Activated naive CD4-positive, alpha-beta T cell treated with anti-CD3 and anti-CD28 coated beads for 36 hours (primary cell): ENCODE data around the gene C1QTNF7. TPM values are rescaled to one million over a fixed set of nuclear protein-coding genes. Genes with fewer than 3 reads are reported as not detected.

Source experiments
- CTCF ChIA-PET: fragments of 350-600 bp; sonication (Branson Sonifier 250); formaldehyde crosslinking; loops from one replicate; lab custom pipeline; 2021; ENCODE audit warnings: antibody characterized with exemption; lab: Charles Lee
- DNase-seq: peaks from one replicate; pipeline ENCODE4 v3.0.0-alpha.2; 2020
- H3K27ac Mint-ChIP-seq: one replicate; pipeline ENCODE4 v1.8.0; 2021; ENCODE audit warnings: mild to moderate bottlenecking, mixed read lengths
- H3K27me3 Mint-ChIP-seq: one replicate; pipeline ENCODE4 v1.8.0; 2021; ENCODE audit warnings: low read depth, mixed read lengths
- H3K36me3 Mint-ChIP-seq: one replicate; pipeline ENCODE4 v1.8.0; 2021; ENCODE audit warnings: low read depth, mixed read lengths
- H3K4me1 Mint-ChIP-seq: one replicate; pipeline ENCODE4 v1.8.0; 2021; ENCODE audit warnings: low read depth, mixed read lengths
- H3K4me3 Mint-ChIP-seq: one replicate; pipeline ENCODE4 v1.8.0; 2021; ENCODE audit warnings: mild to moderate bottlenecking, moderate library complexity, mixed read lengths
- H3K9me3 Mint-ChIP-seq: one replicate; pipeline ENCODE4 v1.8.0; 2021; ENCODE audit warnings: mixed read lengths
- intact Hi-C: fragments of 100-400 bp; cut with micrococcal nuclease; formaldehyde crosslinking; loops from one replicate; pipeline ENCODE4 v1.15.1; 2023
- total RNA-seq, 2 experiments: library from RNA; stranded (reverse); gene quantifications; one replicate each; pipeline ENCODE4 v1.2.3, GENCODE V29; 2021

The C1QTNF7 gene
- total RNA-seq, 2 experiments from 2014 or later: not detected

DNA sequence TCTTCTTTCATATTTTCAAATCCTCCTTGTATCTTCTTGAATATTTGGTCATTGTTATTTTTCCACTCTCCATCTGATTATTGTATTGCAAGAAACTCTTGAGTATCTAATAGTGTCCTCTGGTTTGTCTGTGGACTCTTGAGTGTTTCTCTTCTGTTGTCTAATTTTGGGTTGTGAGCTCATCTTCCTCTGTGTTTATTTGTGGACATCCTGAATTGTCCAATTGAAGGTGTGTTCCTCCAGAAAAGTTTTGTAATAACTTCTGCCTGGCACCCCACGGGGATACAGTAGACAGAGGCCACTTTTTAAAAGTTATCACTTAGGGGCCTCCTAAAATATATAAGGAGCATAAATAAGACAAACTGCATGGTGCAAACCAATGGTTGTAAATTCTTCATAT, 38.8 kb downstream of the C1QTNF7 start:
- no peaks in the 10 kb centered on the region for H3K36me3 Mint-ChIP-seq
- no peaks in the 10 kb centered on the region for H3K27me3 Mint-ChIP-seq
- no peak overlapping the region for H3K4me3 Mint-ChIP-seq
- peaks cover 7% of the 10 kb centered on the region for H3K4me1 Mint-ChIP-seq
- no peaks in the 10 kb centered on the region for H3K9me3 Mint-ChIP-seq
- H3K27ac Mint-ChIP-seq: no peak overlapping the region
- DNase-seq: no peak
- intact Hi-C loops: no loop called here
- CTCF ChIA-PET: interaction anchor here (1.6 kb wide), 1 partner anchor 10 kb away, joined by 4 read pairs; no protein-coding TSS in a partner anchor

- H3K4me1 Mint-ChIP-seq: peaks cover 7% of the 10 kb centered on the region
- no peak within 1 kb of the TSS for H3K27ac Mint-ChIP-seq
- intact Hi-C loops: no loop called here
- H3K36me3 Mint-ChIP-seq: no peaks in the 10 kb centered on the region
- H3K4me3 Mint-ChIP-seq: peak within 1 kb of the TSS; percentile 33
- CTCF ChIA-PET: interaction anchor here (0.5 to 1.9 kb wide), 6 partner anchors 9 to 143 kb away, joined by 3 to 19 read pairs (median 4); no protein-coding TSS in a partner anchor
- DNase-seq: no peak
- no peaks in the 10 kb centered on the region for H3K9me3 Mint-ChIP-seq
- H3K27me3 Mint-ChIP-seq: no peaks in the 10 kb centered on the region
These were observed 41.7 kb downstream of the C1QTNF7 start, which contains the start of gene CC2D2A for GRCh38 chr4:15469402-15470127. CC2D2A (plus strand) TSS chr4:15469882; CDS start chr4:15475933, 6,051 bp downstream.

DNA sequence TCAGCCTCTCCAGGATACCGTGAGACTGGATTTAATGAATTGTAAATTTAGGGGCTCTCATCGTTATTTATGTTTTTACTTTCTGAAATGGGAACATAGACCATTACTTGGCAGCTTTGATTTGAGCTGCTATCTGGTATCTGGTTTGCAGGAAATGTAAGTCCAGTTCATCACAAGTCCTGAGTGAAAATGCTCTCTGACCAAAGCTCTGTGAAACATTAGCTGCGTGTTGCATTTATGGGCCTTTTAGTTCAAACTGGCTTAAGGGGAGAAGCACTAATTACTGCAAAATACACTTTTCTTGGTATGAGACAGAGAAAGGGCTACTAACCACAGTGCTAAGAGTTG, 42.3 kb downstream of the C1QTNF7 start:
- Mint-ChIP-seq H3K27me3 (no peaks in the 10 kb centered on the region), H3K4me3 (peak overlapping the region; percentile 33), H3K36me3 (no peaks in the 10 kb centered on the region), H3K4me1 (peaks cover 7% of the 10 kb centered on the region), H3K9me3 (no peaks in the 10 kb centered on the region), H3K27ac (no peak overlapping the region)
- no peak for DNase-seq
- CTCF ChIA-PET: interaction anchor here (0.5 to 1.9 kb wide), 9 partner anchors 9 to 410 kb away, joined by 3 to 19 read pairs (median 4); no protein-coding TSS in a partner anchor
- intact Hi-C loops: no loop called here

DNA sequence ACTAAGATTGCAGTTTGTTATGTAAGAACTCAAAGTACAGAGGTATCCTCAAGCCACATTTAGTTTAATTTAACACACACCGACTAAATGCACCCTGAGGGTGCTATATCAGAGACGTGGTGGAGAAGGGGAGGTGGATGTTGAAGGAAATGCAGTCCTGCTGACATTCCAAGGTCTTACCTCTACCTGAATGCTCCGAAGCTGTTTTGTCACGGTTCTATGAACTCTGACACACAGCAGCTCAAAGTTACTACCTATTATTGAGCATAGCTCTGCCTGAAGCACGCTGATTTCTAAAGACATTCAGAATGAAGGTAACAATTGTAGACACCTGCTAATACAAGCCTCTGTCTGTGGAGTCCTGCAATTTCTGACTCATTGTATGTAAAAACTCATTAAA, 48.6 kb downstream of the C1QTNF7 start:
- Mint-ChIP-seq H3K4me1 (no peaks in the 10 kb centered on the region), H3K4me3 (no peak overlapping the region), H3K27ac (no peak overlapping the region), H3K27me3 (no peaks in the 10 kb centered on the region), H3K36me3 (no peaks in the 10 kb centered on the region), H3K9me3 (no peaks in the 10 kb centered on the region)
- CTCF ChIA-PET: interaction anchor here (0.7 to 1.5 kb wide), 4 partner anchors 175 to 406 kb away, joined by 3 to 4 read pairs (median 4); no protein-coding TSS in a partner anchor
- DNase-seq: no peak
- intact Hi-C loops: loop anchor here (5.0 kb wide), 1 partner anchor 331 kb away; no protein-coding TSS in a partner anchor

- intact Hi-C loops: loop anchor here (1.0 to 5.0 kb wide), 5 partner anchors 172 to 523 kb away; no protein-coding TSS in a partner anchor
- Mint-ChIP-seq H3K4me1 (no peaks in the 10 kb centered on the region), H3K4me3 (no peak overlapping the region), H3K9me3 (no peaks in the 10 kb centered on the region), H3K36me3 (no peaks in the 10 kb centered on the region), H3K27ac (no peak overlapping the region), H3K27me3 (no peaks in the 10 kb centered on the region)
- CTCF ChIA-PET: interaction anchor here (1.0 to 1.4 kb wide), 4 partner anchors 8 to 477 kb away, joined by 3 to 7 read pairs (median 5); partner anchors contain the start of gene CC2D2A
- no peak for DNase-seq
These were observed 50.9 kb downstream of the C1QTNF7 start for GRCh38 chr4:15478724-15479088.

GRCh38 chr4:15479089-15479912, 51.5 kb downstream of the C1QTNF7 start:
- H3K4me1 Mint-ChIP-seq: no peaks in the 10 kb centered on the region
- H3K27ac Mint-ChIP-seq: no peak overlapping the region
- CTCF ChIA-PET: interaction anchor here (0.6 to 1.4 kb wide), 12 partner anchors 9 to 479 kb away, joined by 3 to 7 read pairs (median 3); partner anchors contain the start of genes BST1 and CC2D2A
- no peak for DNase-seq
- H3K36me3 Mint-ChIP-seq: no peaks in the 10 kb centered on the region
- intact Hi-C loops: loop anchor here (1.0 to 5.0 kb wide), 5 partner anchors 171 to 522 kb away; no protein-coding TSS in a partner anchor
- peaks cover 4% of the 10 kb centered on the region for H3K9me3 Mint-ChIP-seq
- no peaks in the 10 kb centered on the region for H3K27me3 Mint-ChIP-seq
- no peak overlapping the region for H3K4me3 Mint-ChIP-seq

GRCh38 chr4:15479913-15480185, 52.0 kb downstream of the C1QTNF7 start:
- Mint-ChIP-seq H3K4me3 (no peak overlapping the region), H3K9me3 (peaks cover 7% of the 10 kb centered on the region), H3K27me3 (no peaks in the 10 kb centered on the region), H3K27ac (no peak overlapping the region), H3K36me3 (no peaks in the 10 kb centered on the region), H3K4me1 (no peaks in the 10 kb centered on the region)
- intact Hi-C loops: loop anchor here (1.0 to 5.0 kb wide), 5 partner anchors 170 to 521 kb away; no protein-coding TSS in a partner anchor
- DNase-seq: no peak
- CTCF ChIA-PET: interaction anchor here (0.6 to 1.4 kb wide), 10 partner anchors 9 to 476 kb away, joined by 3 to 7 read pairs (median 4); partner anchors contain the start of gene CC2D2A

DNA sequence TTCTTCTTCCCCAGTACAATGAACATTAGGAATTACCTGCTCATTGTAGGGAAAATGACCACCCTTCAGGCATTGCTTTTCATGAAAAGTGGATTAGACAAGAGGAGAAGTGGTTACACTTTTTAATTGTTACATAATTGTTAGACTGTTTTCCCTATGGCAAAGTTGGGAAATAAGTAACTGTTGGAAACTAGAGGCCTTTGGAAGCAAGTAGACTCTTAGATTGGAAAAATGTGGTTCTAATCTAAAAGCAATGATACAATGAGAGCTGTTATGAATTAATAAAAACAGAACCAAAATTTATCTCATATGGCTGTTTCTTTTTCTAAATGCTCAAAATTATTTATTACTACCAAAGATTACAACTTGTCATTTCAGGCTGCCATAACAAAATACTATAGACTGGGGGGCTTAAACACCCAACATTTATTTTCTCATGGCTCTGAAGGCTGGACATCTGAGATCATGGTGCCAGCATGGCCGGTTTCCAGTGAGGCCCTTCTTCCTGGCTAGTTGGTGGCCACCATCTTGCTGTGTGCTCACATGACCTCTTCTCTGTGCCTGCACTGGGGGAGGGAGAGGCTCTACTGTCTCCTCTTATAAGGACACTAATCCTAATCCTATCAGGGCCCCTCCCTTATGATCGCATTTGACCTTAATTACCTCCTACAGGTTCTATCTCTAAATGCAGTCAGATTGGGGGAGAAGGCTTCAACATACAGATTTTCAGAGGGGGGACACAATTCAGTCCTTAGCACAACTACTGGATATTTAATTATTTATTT, 54.3 kb downstream of the C1QTNF7 start:
- Mint-ChIP-seq H3K27ac (no peak overlapping the region), H3K9me3 (peaks cover 13% of the 10 kb centered on the region), H3K4me1 (no peaks in the 10 kb centered on the region), H3K4me3 (no peak overlapping the region), H3K27me3 (no peaks in the 10 kb centered on the region), H3K36me3 (no peaks in the 10 kb centered on the region)
- DNase-seq: no peak
- intact Hi-C loops: no loop called here
- CTCF ChIA-PET: no interaction called here

DNA sequence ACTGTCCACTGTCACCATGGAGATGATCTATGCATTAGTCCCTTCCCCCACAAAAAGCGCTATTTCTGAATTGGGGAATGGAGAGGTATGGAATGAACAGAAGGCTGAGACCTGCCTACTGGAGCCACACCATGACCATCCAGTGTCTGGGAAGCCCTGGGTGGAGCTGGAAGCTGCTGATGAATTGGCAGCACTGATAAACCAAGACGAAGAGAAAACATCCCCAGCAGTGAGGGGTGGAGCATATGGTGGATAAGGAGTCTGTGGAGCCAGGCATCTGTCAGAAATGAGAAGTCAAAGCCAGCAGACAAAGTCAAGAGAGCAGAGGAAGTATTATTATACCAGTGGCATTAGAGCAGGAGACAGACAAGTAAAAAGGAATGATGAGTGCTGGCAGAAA, 55.0 kb downstream of the C1QTNF7 start:
- Mint-ChIP-seq H3K36me3 (no peaks in the 10 kb centered on the region), H3K4me1 (no peaks in the 10 kb centered on the region), H3K9me3 (peaks cover 17% of the 10 kb centered on the region), H3K27ac (no peak overlapping the region), H3K4me3 (no peak overlapping the region), H3K27me3 (no peaks in the 10 kb centered on the region)
- no peak for DNase-seq
- intact Hi-C loops: no loop called here
- CTCF ChIA-PET: no interaction called here

DNA sequence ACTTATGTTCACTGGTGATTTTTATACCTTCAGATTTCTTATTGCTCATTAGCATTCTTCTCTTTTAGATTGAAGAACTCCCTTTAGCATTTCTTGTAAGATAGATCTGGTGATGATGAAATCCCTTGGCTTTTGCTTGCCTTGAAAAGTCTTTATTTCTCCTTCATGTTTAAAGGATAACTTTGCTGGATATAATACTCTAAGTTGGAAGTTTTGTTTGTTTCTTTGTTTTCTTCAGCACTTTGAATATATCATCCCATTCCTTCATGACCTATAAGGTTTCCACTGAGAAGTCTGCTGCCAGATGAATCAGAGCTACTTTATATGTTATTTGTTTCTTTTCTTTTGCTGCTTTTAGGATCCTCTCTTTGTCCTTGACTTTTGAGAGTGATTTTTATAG, 60.3 kb downstream of the C1QTNF7 start:
- Mint-ChIP-seq H3K9me3 (peaks cover 36% of the 10 kb centered on the region), H3K27me3 (no peaks in the 10 kb centered on the region)
- intact Hi-C loops: no loop called here

GRCh38 chr4:15488658-15489470, 61.0 kb downstream of the C1QTNF7 start:
- H3K27me3 Mint-ChIP-seq: no peaks in the 10 kb centered on the region
- H3K4me1 Mint-ChIP-seq: no peaks in the 10 kb centered on the region
- peaks cover 35% of the 10 kb centered on the region for H3K9me3 Mint-ChIP-seq
- CTCF ChIA-PET: no interaction called here
- peaks cover 3% of the 10 kb centered on the region for H3K36me3 Mint-ChIP-seq
- intact Hi-C loops: no loop called here
- H3K4me3 Mint-ChIP-seq: no peak overlapping the region
- no peak for DNase-seq
- H3K27ac Mint-ChIP-seq: no peak overlapping the region

More for the DNA sequence above, 60.3 kb downstream of the C1QTNF7 start:
- Mint-ChIP-seq H3K4me1 (no peaks in the 10 kb centered on the region), H3K36me3 (peaks cover 3% of the 10 kb centered on the region), H3K4me3 (no peak overlapping the region), H3K27ac (no peak overlapping the region)
- no peak for DNase-seq
- CTCF ChIA-PET: no interaction called here
